NCI-H524 treated with DMSO at 0.1 percent for 48 hours (cell line): ENCODE measurements around the gene TRIM44.

ENCODE experiments used
- DNase-seq: peaks from one replicate; lab custom pipeline; 2025; lab: John Stamatoyannopoulos, UW

The TRIM44 gene, protein sequence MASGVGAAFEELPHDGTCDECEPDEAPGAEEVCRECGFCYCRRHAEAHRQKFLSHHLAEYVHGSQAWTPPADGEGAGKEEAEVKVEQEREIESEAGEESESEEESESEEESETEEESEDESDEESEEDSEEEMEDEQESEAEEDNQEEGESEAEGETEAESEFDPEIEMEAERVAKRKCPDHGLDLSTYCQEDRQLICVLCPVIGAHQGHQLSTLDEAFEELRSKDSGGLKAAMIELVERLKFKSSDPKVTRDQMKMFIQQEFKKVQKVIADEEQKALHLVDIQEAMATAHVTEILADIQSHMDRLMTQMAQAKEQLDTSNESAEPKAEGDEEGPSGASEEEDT

DNA sequence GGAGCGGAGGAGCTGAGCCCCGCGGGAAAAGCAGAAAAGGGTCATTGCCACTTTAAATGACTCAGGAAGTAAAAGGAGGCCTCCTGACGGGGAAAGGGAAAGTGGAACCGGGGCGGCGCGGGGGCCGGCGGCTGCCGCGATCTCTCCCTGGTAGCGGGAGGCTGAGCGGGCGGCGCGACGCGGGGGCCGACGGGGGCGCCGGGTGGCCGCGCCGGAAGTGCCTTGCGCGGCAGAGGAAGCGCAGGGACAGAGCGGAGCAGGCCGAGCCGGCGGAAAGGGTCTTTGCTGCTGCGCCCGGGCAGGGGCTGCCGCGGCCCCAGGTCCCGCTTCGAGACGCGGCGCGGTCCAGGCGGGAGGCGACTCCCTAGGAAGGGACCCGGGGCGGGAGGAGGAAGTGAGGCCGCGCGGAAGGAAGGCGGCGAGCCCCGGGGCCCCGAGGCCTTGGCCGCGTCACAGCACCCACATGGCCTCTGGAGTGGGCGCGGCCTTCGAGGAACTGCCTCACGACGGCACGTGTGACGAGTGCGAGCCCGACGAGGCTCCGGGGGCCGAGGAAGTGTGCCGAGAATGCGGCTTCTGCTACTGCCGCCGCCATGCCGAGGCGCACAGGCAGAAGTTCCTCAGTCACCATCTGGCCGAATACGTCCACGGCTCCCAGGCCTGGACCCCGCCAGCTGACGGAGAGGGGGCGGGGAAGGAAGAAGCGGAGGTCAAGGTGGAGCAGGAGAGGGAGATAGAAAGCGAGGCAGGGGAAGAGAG lies at the start of gene TRIM44:
Gene TRIM44 (plus strand): TSS at position 127 of the 759 bp plus-strand sequence. CDS start 337 bp downstream, at position 464.
- no peak for DNase-seq

DNA sequence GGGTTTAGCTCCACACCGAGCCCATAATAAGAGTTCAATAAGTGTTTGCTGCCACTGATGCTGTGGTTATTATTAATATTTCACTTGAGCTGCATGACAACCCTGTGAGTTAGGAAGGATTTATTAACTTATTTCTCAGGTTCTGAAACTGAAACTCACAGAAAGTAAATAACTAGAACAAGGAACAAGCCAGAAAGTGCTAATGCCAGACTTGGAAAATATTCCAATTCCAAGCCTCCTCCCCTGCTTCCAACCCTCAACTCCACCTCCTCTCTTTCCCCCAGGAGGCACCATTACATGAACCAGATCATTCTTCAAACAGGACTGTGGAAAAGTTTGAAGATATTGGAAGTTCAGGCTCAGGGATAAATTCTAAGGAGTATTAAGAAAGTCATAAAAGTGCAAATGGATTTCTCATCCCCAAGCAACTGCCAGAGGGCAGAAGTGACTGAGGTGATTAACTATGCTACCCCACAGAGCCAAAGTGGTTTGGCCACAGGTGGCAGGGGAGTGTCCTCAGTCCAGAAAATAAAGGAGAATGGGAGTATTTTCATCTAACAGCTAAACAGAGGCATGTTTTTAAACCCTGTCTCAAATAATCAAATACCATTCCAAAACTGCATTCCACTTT lies 47.5 kb upstream of the TRIM44 start:
- no peak for DNase-seq

DNA sequence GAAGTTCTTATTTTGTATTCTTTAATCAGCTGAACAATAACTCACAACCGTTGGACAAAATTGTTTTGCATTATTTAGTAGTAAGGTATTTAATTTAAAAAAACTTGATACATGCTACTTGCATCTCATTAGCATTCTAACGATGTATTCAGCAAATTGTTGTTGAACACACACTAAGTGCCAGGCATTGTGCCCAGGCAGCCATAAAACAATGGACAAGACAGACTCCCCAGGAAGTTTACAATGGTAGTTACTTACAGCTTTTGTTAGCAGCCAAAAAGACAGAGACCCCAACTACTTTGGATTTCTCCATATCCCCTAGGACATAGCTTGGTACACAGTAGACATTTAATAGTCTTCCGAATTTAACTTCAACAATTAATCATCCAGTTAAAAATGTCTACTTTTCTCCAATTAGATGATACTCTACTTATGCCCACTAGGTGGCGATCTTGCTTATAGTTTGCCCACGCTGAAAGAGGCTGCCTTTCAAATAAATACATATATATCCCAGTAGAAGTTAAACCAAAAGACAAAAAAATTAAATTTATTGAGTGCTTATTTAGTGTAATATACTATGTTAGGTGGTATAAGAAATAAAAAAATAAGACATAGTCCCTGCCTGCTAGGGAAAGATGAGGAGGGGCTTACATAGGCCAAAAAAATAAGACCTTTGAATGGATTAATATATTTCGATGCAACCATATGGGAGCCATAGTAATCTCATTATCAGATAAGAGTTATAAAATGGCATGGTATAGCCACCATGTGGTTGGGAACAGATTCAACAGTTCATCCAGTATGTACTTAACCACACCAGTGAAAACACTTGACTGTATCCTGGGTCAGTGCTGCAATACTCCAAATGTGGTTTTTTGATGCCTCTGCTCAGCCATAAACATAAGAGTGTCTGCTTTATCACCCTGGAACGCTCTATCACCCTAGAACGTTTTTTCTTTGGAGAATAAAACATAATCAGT lies 46.4 kb upstream of the TRIM44 start:
- peak; percentile 91 for DNase-seq

DNA sequence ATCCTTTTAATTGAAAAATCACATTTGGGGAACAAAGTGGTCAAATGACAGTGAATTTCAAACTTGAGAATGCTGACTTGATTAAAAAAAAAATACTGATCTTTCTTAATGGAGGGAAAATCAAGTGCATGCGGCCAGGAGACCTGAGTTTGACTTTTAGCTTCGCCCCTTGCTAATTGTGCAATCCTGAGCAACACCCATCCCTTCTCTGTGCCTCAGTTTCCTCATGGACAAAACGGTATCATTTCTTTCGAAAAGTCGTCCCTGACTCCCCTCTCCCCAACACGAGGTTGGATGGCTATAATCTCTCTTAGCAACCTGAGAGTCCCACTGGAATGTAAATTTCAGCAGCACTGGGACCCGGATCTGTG lies 45.3 kb upstream of the TRIM44 start:
- no peak for DNase-seq

DNA sequence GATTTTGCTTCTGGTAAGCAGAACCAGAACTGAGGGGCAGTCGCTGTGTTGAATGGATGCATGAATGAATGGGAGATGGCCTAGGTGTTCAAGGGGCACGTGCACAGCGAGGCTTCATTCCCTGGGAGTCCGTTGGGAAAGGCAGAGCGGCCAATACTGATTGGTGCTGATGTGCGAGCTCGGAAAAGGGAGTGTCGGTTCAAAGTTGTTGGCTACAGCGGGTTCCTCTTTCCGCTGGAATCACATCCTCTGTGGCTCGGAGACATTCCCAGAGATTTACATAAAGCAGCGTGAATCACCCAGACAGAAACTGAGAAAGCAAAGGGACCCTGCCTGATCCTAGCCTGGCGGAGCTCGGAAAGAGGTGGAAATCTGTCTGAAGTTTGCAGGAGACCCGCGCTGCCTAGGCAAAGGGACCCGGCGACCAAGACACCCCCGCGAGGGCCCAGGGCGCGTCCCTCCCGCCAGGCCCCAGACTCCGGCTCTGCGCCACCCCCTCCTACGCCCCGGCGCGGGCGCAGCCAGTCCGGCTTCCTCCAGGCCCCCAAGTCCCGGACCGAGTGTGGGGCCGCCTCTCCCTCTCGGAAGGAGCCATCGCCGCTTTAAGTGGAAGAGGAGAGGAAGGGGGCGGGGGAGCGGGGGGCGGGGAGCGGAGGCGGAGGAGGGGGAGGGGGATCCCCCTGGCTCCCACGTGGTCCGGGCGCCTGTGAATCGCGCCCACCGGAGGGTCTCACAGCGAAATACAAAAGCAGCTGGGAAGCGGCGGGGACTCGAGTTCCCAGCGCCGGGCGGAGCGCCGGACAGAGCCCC lies 44.7 kb upstream of the TRIM44 start, which contains the start of gene FJX1:
Gene FJX1 (plus strand): TSS at position 774 of the 810 bp plus-strand sequence. CDS start 177 bp downstream, outside the sequence.
- DNase-seq, result no peak

DNA sequence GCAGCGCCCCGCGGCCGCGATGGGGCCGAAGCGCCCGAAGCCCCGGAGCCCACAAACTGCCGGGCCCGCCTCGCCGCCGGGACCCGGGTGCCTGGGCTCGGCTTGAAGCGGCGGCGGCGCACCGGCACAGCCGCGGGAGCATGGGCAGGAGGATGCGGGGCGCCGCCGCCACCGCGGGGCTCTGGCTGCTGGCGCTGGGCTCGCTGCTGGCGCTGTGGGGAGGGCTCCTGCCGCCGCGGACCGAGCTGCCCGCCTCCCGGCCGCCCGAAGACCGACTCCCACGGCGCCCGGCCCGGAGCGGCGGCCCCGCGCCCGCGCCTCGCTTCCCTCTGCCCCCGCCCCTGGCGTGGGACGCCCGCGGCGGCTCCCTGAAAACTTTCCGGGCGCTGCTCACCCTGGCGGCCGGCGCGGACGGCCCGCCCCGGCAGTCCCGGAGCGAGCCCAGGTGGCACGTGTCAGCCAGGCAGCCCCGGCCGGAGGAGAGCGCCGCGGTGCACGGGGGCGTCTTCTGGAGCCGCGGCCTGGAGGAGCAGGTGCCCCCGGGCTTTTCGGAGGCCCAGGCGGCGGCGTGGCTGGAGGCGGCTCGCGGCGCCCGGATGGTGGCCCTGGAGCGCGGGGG lies 44.0 kb upstream of the TRIM44 start:
- no peak for DNase-seq

DNA sequence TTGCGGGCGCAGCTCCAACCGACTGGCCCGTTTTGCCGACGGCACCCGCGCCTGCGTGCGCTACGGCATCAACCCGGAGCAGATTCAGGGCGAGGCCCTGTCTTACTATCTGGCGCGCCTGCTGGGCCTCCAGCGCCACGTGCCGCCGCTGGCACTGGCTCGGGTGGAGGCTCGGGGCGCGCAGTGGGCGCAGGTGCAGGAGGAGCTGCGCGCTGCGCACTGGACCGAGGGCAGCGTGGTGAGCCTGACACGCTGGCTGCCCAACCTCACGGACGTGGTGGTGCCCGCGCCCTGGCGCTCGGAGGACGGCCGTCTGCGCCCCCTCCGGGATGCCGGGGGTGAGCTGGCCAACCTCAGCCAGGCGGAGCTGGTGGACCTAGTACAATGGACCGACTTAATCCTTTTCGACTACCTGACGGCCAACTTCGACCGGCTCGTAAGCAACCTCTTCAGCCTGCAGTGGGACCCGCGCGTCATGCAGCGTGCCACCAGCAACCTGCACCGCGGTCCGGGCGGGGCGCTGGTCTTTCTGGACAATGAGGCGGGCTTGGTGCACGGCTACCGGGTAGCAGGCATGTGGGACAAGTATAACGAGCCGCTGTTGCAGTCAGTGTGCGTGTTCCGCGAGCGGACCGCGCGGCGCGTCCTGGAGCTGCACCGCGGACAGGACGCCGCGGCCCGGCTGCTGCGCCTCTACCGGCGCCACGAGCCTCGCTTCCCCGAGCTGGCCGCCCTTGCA lies 43.3 kb upstream of the TRIM44 start:
- DNase-seq, result no peak

DNA sequence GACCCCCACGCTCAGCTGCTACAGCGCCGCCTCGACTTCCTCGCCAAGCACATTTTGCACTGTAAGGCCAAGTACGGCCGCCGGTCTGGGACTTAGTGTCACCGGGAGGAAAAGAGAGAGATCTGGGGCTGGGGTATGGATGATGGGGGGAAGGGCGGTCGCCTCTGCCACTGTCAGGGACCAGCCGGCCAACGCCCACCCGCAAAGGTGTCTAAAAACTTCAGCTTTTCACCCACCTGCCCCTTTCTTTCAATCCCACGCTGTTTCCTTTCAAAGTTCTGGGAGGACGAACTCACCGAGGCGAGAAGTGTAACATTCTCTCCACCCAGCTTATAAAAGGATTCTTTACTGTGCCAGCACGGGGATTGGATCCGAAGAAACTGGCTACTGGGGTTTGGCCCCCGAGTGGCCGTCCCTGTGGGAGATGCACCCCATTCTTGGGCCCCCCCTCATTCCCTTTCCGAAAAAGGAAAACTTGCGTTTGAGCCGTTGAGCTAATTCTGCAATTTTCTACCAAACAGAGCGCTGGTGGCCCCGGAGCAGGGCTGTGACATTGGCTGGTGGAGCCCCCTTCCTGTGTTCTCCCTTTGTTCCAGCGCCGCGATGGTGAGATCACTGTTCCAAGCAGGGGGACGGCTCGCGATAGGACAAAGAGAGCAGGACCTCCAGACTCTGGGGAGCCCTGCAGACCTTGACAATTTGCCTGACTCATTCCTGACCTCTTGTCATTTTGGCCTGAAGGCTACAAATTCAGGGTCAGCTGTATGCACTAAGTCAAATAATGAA lies 42.5 kb upstream of the TRIM44 start:
- DNase-seq, result no peak

DNA sequence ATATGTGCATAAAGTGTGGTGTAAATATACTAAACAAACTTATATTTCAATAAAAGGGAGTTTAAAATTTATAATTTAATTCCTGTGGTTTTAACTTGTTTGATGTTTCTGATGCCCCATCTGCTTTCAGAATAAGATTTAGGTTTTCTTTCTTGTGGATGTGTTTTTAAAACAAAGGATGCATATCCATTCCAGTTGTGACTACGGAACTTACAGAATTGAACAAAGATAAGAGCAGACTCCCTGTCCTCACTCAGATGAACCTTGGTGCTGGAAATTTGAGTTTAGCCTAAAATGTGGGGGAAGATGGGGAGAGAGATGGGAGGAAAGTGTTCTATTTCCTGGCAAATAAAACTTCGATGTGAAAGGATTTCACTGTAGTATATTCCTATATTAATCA lies 41.8 kb upstream of the TRIM44 start:
- no peak for DNase-seq

DNA sequence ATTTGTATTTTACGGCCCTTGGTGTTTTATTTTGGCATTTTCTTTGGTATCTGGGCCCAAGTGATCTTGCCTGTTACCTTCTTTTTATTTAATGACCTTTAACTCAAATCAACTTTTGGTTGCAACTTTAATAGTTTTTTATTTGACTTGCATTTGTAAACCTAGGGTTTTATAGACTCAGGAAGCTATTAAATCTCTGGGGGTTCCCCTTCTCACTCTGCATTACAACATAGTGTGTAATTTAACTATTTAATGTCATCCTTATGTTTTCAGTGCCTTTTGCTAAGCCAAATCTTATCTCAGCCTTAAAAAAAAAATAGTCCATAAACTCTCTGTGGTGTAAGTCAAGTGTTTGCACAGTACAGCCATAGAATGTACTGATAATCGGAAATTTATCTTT lies 41.0 kb upstream of the TRIM44 start:
- no peak for DNase-seq

DNA sequence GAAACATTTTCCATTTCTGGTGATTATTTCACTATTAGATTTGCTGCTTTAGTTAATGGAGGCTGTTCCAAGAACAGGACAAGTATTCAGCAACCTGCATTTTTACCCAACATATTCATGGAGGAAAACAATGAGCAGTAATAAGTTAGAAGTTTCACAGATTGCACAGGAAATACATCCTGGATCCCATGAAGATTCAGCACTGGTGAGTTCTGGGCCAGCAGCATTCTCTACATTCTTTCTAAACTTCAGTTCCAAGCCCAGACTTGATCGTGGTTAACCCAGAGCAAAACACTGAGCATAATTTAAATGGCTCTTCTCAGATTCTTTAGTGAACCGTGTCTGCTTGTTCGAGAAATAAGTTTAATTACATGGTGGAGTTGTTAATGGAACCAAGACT lies 40.5 kb upstream of the TRIM44 start:
- no peak for DNase-seq

DNA sequence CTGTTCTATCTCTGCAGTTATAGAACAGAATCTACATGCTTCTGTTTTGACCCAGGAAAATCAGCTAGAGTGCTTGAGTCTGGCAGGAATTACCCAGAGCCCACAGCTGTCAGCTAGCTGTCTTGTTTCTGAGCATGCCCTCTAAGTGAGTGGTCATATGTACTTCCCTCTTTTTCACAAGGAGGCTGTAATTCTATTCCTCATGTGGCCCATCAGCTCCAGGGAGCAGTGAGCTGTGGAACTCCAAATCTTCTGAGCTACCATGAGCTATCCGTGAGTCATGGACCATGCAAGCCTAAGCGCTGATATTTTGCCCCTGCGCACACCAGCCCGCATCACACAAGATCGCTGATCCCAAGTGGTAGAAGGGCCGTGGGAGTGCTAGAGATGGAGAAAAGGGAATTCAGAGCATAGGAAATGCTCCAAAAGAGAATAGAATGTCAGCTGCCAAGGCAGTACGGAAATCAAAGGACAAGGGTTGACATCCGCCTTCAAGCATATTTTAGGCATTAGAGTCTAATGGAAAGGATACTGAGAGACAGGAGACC lies 38.9 kb upstream of the TRIM44 start:
- DNase-seq, result peak; percentile 42

DNA sequence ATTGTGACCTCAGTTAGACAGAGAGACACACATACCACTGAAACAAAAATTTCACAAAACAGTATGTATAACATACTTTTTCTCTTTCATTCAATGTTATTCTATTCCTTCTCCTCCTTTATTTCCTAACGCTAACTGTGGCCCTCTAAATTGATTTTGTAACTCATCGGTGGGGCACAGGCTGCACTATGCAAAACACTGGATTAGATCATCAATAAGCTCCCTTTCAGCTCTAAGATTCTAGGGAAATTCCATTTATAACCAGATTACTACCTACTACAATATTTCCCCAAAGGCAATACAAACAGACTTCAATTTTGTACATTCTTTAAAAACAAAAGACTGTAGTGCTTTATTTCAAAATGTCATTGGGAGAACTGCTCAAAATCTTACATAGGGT lies 38.3 kb upstream of the TRIM44 start:
- DNase-seq, result no peak

DNA sequence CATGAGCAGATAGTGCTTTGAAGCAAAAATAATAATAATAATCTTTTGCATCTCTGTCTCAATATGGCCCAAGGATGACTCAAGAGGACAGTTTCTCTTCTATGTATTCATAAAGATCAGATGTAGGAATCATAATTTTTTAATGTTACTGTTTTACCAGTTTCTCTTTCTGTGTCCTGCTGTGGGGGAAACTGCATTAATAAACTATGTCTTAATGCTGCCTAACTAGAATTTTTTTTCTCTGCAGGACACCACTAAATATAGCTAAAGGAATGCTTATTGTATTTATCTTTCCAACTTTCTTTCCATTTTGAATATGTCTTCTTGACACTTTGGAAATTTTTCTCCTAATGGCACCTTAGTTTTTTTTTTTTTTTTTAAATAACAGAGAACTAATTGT lies 37.8 kb upstream of the TRIM44 start:
- DNase-seq, result no peak

DNA sequence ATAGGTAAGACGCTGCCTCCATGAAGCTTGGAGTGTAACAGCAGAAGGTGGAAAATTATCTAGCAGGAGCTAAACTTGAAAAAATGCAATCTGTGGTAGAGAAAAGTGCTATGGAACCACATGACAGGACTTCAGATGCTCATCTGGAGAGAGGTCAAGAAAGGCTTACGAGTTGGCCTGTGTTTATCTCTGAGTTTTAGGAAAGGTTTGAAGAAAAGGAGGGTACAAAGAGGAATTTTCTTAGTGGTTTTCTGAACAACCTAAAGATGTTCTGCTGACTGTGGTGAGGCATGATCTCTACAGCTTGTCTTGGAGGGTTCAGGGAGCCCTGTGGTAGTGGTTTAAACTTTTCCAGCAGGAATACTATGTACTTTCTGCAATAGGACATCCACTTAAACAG lies 36.1 kb upstream of the TRIM44 start:
- DNase-seq, result no peak

DNA sequence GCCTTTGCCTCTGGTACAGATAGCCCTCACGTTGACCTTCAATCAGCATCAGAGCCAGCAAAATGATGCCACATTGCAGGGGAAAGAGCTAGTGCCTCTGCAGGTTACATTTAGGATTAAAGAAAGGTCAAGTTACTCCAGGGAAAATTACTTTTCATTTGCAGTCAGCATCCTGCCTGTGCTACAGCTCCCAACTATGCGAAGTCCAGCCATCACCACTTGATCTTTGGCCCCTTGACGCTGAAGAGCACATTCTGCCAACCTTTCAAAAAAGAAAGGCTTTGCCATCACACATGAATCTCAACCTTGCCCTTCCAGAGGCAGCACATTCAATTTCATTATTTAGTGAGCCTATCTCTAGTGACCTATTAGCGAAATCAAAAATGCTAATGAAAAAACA lies 33.1 kb upstream of the TRIM44 start:
- no peak for DNase-seq

DNA sequence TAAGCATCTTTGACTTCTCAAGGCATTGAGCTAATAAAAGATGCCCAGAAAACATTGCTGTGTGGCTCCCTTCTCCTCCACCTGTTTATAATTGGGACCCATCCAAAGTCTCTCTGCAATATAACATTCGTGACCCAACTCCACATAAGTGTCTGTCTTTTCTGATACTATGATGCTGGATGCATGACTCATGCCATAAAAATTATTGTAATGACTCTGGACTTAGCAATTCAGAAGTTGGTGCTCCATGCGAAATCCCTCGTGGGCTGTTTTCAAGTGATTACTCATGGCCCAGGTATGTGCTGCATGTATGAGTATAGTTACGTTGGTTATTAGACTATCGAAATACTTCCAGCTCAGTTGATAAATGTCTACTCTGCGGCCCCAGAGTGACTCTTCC lies 32.7 kb upstream of the TRIM44 start:
- no peak for DNase-seq

DNA sequence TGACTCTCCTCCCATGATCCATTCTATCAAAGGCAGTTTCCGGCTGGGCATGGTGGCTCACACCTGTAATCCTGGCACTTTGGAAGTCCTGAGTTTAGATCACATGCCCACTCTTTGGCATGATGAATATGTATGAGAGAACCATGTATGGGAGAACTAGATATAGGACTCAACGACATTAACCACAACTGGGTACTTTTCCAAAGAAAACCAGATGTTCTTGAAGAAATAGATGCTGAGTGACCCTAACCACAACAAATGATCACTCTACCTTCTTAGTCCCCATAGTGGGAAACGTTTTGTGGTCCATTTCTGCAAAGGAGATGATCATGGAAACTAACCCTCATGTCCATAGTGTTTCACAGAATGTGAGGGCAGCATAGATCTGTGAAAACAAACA lies 30.7 kb upstream of the TRIM44 start:
- DNase-seq, result no peak

DNA sequence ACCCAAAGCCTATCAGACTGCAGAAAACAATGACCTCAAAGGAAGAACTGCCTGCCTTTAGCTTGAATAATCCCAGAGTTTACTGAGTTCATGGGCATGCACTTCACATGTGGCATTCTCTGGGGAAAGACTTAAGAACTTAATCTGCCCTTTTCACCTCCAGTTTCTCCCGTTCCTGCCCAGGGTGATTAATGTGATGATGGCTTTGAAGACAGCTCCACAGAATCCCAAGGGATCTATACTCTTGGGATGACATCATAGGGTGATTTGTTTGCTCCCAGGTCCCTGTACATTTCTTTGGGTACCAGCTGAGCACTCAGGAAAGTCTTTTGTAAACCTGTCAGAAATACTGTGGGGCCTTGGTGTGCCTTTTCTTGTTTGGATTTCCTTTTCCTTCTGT lies 30.3 kb upstream of the TRIM44 start:
- DNase-seq, result peak; percentile 43
